ENCODE data around the gene SUFU. TPM values are rescaled to one million over a fixed set of nuclear protein-coding genes. Genes with fewer than 3 reads are reported as not detected.
A peak's percentile ranks its signal among the peaks of the same experiment; 100 is the strongest.

SUFU gene
- total and polyA plus RNA-seq, 2 of the 4 experiments (the other 2 are of a cell fraction) = 2.2 to 11.0 TPM

DNA sequence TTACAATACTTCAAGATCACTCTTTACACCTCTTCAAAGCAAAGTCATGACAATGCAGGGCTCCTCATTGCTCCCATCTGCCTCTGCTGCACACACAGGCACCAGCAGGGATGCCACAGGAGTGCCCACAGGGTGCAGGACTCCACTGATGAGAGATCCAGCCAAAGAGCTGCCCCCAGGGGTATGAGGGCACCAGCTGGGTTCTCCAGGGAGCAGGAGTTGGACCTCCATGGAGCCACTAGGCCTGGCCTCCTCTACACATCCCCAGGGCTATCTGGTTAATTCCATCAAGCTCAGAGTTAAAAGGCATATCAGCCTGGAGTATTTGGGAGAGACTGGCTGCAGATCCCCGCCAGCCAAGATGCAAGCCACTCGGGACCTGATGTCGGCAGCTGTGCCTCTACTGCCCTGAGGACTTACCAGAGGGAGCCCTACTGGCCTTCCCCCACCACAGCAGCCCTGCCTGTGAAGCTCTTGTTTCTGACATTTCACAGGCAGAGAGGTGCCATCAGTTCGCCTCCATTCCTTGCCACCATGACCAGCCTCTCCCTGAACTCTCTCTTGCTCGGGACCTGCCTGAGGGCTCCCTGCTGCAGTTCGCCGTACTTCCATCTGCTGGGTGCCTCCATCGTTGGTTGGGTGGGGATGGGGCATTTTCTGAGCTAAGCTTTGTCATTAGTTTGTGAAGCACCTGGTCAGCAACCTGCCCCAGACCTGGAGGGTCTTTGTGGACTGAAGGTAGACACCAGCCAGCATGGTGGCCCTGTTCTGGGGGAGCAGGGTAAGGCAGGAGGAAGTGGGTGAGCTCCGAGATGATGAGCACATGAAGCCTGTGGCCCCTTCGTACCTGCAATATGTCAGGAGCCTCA is 128.0 kb downstream of the SUFU start:
- H3K4ac ChIP-seq (ENCODE audit: low read depth, low read length) = peak overlapping the region; percentile 98
- in situ Hi-C loops (cut with MboI; ENCODE audit: low sequenced_read_pairs) = no loop called here
- H2BK15ac ChIP-seq (ENCODE audit: low read depth, low read length) = peak overlapping the region; percentile 91; the same call in 2 of the 3 replicates
- no peak overlapping the region for H3K4me2 ChIP-seq (ENCODE audit: low read depth, low read length)
- H2BK120ac ChIP-seq (ENCODE audit: low read depth, low read length) = peak overlapping the region; percentile 99
- TSS peak; percentile 62 for BruUV-seq (replicated peaks)
- DNase-seq = no peak
- H4K8ac ChIP-seq (ENCODE audit: low read depth in 2 of 2, low read length in 2 of 2) = peak overlapping the region; percentile 74 to 93
- H3K4me1 ChIP-seq (ENCODE audit: control insufficient read depth, insufficient read depth, low read length) = peaks cover 77% of the 10 kb centered on the region
- H3K9me3 ChIP-seq (ENCODE audit: control insufficient read depth, insufficient read depth, low read length) = no peaks in the 10 kb centered on the region
- H2AK5ac ChIP-seq (ENCODE audit: low read depth, low read length) = peak overlapping the region; percentile 100
- peaks cover 4% of the 10 kb centered on the region; the same call in 1 of the 2 replicates for H3K36me3 ChIP-seq (ENCODE audit: control insufficient read depth, insufficient read depth, low read length)
- peak overlapping the region; percentile 63 for H4K5ac ChIP-seq (ENCODE audit: low read depth, low read length)
- peak overlapping the region; percentile 96 for H4K91ac ChIP-seq (ENCODE audit: insufficient read depth, low read depth, low read length)
- ATAC-seq (ENCODE audit: low read depth) = no peak
- WGBS, 2 experiments (ENCODE audit: extremely low coverage in 2 of 2, insufficient read length in 1 of 2) = 90% methylated on average over 5 of the region's 10 CpGs; no CpG with 5 or more reads in 1 of the 2 experiments
- no peak overlapping the region for H3K4me3 ChIP-seq (ENCODE audit: insufficient read depth, low read depth, low read length)
- H3K18ac ChIP-seq (ENCODE audit: low read depth, low read length) = peak overlapping the region; percentile 88
- H3K27ac ChIP-seq (ENCODE audit: insufficient read depth, low read length) = peak overlapping the region; percentile 96
- peak overlapping the region; percentile 66; the same call in 1 of the 2 replicates for H3K9ac ChIP-seq (ENCODE audit: low read depth, low read length)
- peak overlapping the region; percentile 100 for H2BK5ac ChIP-seq (ENCODE audit: low read depth, low read length, poor library complexity, severe bottlenecking)
- POLR2A ChIA-PET (ENCODE audit: unreplicated experiment) = no interaction called here
- intact Hi-C loops (cut with micrococcal nuclease) = no loop called here
- H3K56ac ChIP-seq (ENCODE audit: extremely low read depth, insufficient read depth, low read length) = 0 out of 2 replicates have a peak overlapping the region, but pooled peaks have one; percentile 56
- dilution Hi-C loops (cut with HindIII; ENCODE audit: low sequenced_read_pairs, unreplicated experiment) = no loop called here
- no peaks in the 10 kb centered on the region for H4K20me1 ChIP-seq (ENCODE audit: insufficient read depth, low read length)
- H3K79me1 ChIP-seq (ENCODE audit: low read depth in 1 of 2, low read length in 2 of 2) = peaks cover 25 to 69% of the 10 kb centered on the region in 2 experiments
- no peaks in the 10 kb centered on the region for H3K27me3 ChIP-seq (ENCODE audit: control insufficient read depth, insufficient read depth, low read length)
- peaks cover 53% of the 10 kb centered on the region for H3K9me1 ChIP-seq (ENCODE audit: insufficient read depth, low read length)
- H2AK9ac ChIP-seq (replicated peaks; ENCODE audit: low read depth, low read length, poor library complexity) = peak overlapping the region; percentile 86
- H3K14ac ChIP-seq (replicated peaks; ENCODE audit: low read depth, low read length) = peak overlapping the region; percentile 91
- peak overlapping the region; percentile 3 for H2AFZ ChIP-seq (replicated peaks; ENCODE audit: low read length, poor library complexity)
- peak overlapping the region; percentile 94 for H2BK20ac ChIP-seq (ENCODE audit: low read depth, low read length)
- H3K23ac ChIP-seq (ENCODE audit: low read depth, low read length) = peak overlapping the region; percentile 95
- CTCF ChIA-PET = interaction anchor here (0.7 to 0.8 kb wide), 3 partner anchors 10 to 52 kb away, joined by 3 read pairs; no protein-coding TSS in a partner anchor
- TF ChIP-seq, protein P1, sequence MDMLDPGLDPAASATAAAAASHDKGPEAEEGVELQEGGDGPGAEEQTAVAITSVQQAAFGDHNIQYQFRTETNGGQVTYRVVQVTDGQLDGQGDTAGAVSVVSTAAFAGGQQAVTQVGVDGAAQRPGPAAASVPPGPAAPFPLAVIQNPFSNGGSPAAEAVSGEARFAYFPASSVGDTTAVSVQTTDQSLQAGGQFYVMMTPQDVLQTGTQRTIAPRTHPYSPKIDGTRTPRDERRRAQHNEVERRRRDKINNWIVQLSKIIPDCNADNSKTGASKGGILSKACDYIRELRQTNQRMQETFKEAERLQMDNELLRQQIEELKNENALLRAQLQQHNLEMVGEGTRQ (IDR thresholded peaks at IDR 0.05; ENCODE audit: low read depth, low read length) = no peak
- TF ChIP-seq FOS (IDR thresholded peaks at IDR 0.05; ENCODE audit: low read depth, low read length) (no peak), SMC3 (IDR thresholded peaks at IDR 0.05; ENCODE audit: low read depth, low read length) (no peak), RCOR1 (IDR thresholded peaks at IDR 0.05; ENCODE audit: insufficient replicate concordance, low read length) (no peak), CHD1 (IDR thresholded peaks at IDR 0.05; ENCODE audit: low read depth, low read length) (no peak), RFX5 (IDR thresholded peaks at IDR 0.05; ENCODE audit: low read depth, low read length) (no peak), MXI1 (IDR thresholded peaks at IDR 0.05; ENCODE audit: borderline replicate concordance, low read depth, low read length) (no peak), CEBPB (IDR thresholded peaks at IDR 0.05; ENCODE audit: low read depth, low read length) (no peak), NFE2L2 (IDR thresholded peaks at IDR 0.05; ENCODE audit: low read depth, low read length) (no peak), MAZ (IDR thresholded peaks at IDR 0.05; ENCODE audit: borderline replicate concordance, low read depth, low read length) (no peak), BHLHE40 (IDR thresholded peaks at IDR 0.05; ENCODE audit: low read depth, low read length) (no peak)
- TF ChIP-seq, protein P2, sequence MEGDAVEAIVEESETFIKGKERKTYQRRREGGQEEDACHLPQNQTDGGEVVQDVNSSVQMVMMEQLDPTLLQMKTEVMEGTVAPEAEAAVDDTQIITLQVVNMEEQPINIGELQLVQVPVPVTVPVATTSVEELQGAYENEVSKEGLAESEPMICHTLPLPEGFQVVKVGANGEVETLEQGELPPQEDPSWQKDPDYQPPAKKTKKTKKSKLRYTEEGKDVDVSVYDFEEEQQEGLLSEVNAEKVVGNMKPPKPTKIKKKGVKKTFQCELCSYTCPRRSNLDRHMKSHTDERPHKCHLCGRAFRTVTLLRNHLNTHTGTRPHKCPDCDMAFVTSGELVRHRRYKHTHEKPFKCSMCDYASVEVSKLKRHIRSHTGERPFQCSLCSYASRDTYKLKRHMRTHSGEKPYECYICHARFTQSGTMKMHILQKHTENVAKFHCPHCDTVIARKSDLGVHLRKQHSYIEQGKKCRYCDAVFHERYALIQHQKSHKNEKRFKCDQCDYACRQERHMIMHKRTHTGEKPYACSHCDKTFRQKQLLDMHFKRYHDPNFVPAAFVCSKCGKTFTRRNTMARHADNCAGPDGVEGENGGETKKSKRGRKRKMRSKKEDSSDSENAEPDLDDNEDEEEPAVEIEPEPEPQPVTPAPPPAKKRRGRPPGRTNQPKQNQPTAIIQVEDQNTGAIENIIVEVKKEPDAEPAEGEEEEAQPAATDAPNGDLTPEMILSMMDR (conservative IDR thresholded peaks at IDR 0.05; ENCODE audit: low read depth, low read length) = no peak
- TF ChIP-seq, protein P3, sequence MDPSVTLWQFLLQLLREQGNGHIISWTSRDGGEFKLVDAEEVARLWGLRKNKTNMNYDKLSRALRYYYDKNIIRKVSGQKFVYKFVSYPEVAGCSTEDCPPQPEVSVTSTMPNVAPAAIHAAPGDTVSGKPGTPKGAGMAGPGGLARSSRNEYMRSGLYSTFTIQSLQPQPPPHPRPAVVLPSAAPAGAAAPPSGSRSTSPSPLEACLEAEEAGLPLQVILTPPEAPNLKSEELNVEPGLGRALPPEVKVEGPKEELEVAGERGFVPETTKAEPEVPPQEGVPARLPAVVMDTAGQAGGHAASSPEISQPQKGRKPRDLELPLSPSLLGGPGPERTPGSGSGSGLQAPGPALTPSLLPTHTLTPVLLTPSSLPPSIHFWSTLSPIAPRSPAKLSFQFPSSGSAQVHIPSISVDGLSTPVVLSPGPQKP (IDR thresholded peaks at IDR 0.05; ENCODE audit: borderline replicate concordance, low read depth, low read length) = no peak

Measured in IMR-90 (cell line).